BLaER1 (cell line): Measurements from ENCODE around the gene HMOX1.

Source experiments
- H3K27ac ChIP-seq: shearing (Covaris generic); formaldehyde crosslinking; 2 replicates; pipeline ENCODE4 v1.8.1; 2022
- H3K27me3 ChIP-seq: shearing (Covaris generic); formaldehyde crosslinking; 2 replicates; pipeline ENCODE4 v1.8.1; 2022
- H3K36me3 ChIP-seq: shearing (Covaris generic); formaldehyde crosslinking; 2 replicates; pipeline ENCODE4 v1.8.1; 2022
- H3K4me1 ChIP-seq: shearing (Covaris generic); formaldehyde crosslinking; 2 replicates; pipeline ENCODE4 v1.8.1; 2022
- H3K4me2 ChIP-seq: shearing (Covaris generic); formaldehyde crosslinking; 2 replicates; pipeline ENCODE4 v1.8.1; 2022
- H3K4me3 ChIP-seq: shearing (Covaris generic); formaldehyde crosslinking; 2 replicates; pipeline ENCODE4 v1.8.1; 2022
- H3K9ac ChIP-seq: shearing (Covaris generic); formaldehyde crosslinking; 2 replicates; pipeline ENCODE4 v1.8.1; 2022
- H3K9me3 ChIP-seq: shearing (Covaris generic); formaldehyde crosslinking; 2 replicates; pipeline ENCODE4 v1.8.1; 2022
- H4K20me1 ChIP-seq: shearing (Covaris generic); formaldehyde crosslinking; 2 replicates; pipeline ENCODE4 v1.8.1; 2022
- Cebpa-rat ChIP-seq: shearing (Covaris generic); IDR thresholded peaks from 2 replicates; pipeline ENCODE4 v1.8.1; 2022

Gene HMOX1

GRCh38 chr22:35380537-35381423, at the start of gene HMOX1:
TSS of gene HMOX1 (plus strand) at chr22:35381096. CDS start at chr22:35381174, 78 bp downstream.
- no peak for TF ChIP-seq Cebpa-rat
- peaks cover 41% of the 10 kb centered on the region for H3K4me1 ChIP-seq
- H3K9me3 ChIP-seq = no peaks in the 10 kb centered on the region
- peak within 1 kb of the TSS; percentile 61 for H3K4me3 ChIP-seq
- H3K36me3 ChIP-seq = no peaks in the 10 kb centered on the region
- H3K27ac ChIP-seq = no peak within 1 kb of the TSS
- H4K20me1 ChIP-seq = no peaks in the 10 kb centered on the region
- H3K4me2 ChIP-seq = peak within 1 kb of the TSS; percentile 85
- H3K27me3 ChIP-seq = peaks cover 40% of the 10 kb centered on the region
- H3K9ac ChIP-seq = peak within 1 kb of the TSS; percentile 32; the same call in 1 of the 2 replicates

- TF ChIP-seq Cebpa-rat = no peak
- H3K4me1 ChIP-seq = peaks cover 84% of the 10 kb centered on the region
- H4K20me1 ChIP-seq = no peaks in the 10 kb centered on the region
- no peaks in the 10 kb centered on the region for H3K9me3 ChIP-seq
- H3K36me3 ChIP-seq = peaks cover 58% of the 10 kb centered on the region
- no peak overlapping the region for H3K9ac ChIP-seq
- peak overlapping the region; percentile 68 for H3K27ac ChIP-seq
- H3K27me3 ChIP-seq = no peaks in the 10 kb centered on the region
- H3K4me3 ChIP-seq = no peak overlapping the region
- H3K4me2 ChIP-seq = no peak overlapping the region
Observed at GRCh38 chr22:35332278-35332677, 48.6 kb upstream of the HMOX1 start.

GRCh38 chr22:35333220-35333619, 47.7 kb upstream of the HMOX1 start:
- no peaks in the 10 kb centered on the region for H4K20me1 ChIP-seq
- H3K4me2 ChIP-seq = peak overlapping the region; percentile 92
- peak overlapping the region; percentile 34; the same call in 1 of the 2 replicates for H3K9ac ChIP-seq

GRCh38 chr22:35334004-35334403, 46.9 kb upstream of the HMOX1 start:
- H3K27ac ChIP-seq = peak overlapping the region; percentile 68

More at GRCh38 chr22:35333220-35333619, 47.7 kb upstream of the HMOX1 start:
- no peak for TF ChIP-seq Cebpa-rat
- Histone ChIP-seq H3K27ac (peak overlapping the region; percentile 68), H3K4me1 (peaks cover 93% of the 10 kb centered on the region), H3K27me3 (no peaks in the 10 kb centered on the region), H3K36me3 (peaks cover 50% of the 10 kb centered on the region), H3K4me3 (no peak overlapping the region), H3K9me3 (no peaks in the 10 kb centered on the region)

GRCh38 chr22:35335468-35335867, 45.4 kb upstream of the HMOX1 start:
- peak overlapping the region; percentile 68 for H3K27ac ChIP-seq
- H3K4me1 ChIP-seq = peaks cover 80% of the 10 kb centered on the region
- H3K36me3 ChIP-seq = peaks cover 60% of the 10 kb centered on the region
- H3K9ac ChIP-seq = peak overlapping the region; percentile 34; the same call in 1 of the 2 replicates
- TF ChIP-seq Cebpa-rat = no peak
- H3K4me2 ChIP-seq = peak overlapping the region; percentile 92
- no peaks in the 10 kb centered on the region for H3K9me3 ChIP-seq
- H3K27me3 ChIP-seq = no peaks in the 10 kb centered on the region
- H3K4me3 ChIP-seq = no peak overlapping the region
- no peaks in the 10 kb centered on the region for H4K20me1 ChIP-seq

More at GRCh38 chr22:35334004-35334403, 46.9 kb upstream of the HMOX1 start:
- Histone ChIP-seq H3K4me1 (peaks cover 95% of the 10 kb centered on the region), H3K27me3 (no peaks in the 10 kb centered on the region), H4K20me1 (no peaks in the 10 kb centered on the region), H3K9ac (peak overlapping the region; percentile 34), H3K4me2 (peak overlapping the region; percentile 92), H3K36me3 (peaks cover 50% of the 10 kb centered on the region), H3K4me3 (peak overlapping the region; percentile 40; the same call in 1 of the 2 replicates), H3K9me3 (no peaks in the 10 kb centered on the region)
- TF ChIP-seq Cebpa-rat = no peak

GRCh38 chr22:35335936-35336781, 44.7 kb upstream of the HMOX1 start:
- H3K36me3 ChIP-seq = peaks cover 62% of the 10 kb centered on the region
- peaks cover 78% of the 10 kb centered on the region for H3K4me1 ChIP-seq

GRCh38 chr22:35337932-35338331, 43.0 kb upstream of the HMOX1 start:
- H3K9ac ChIP-seq = no peak overlapping the region; the same call in 1 of the 2 replicates
- peak overlapping the region; percentile 67 for H3K4me2 ChIP-seq
- H3K27ac ChIP-seq = peak overlapping the region; percentile 45; the same call in 1 of the 2 replicates
- no peak for TF ChIP-seq Cebpa-rat
- peaks cover 69% of the 10 kb centered on the region for H3K4me1 ChIP-seq
- H4K20me1 ChIP-seq = no peaks in the 10 kb centered on the region
- peaks cover 62% of the 10 kb centered on the region for H3K36me3 ChIP-seq
- no peaks in the 10 kb centered on the region for H3K27me3 ChIP-seq
- no peak overlapping the region for H3K4me3 ChIP-seq
- H3K9me3 ChIP-seq = 0 out of 2 replicates have a peak, but pooled peaks cover 3% of the 10 kb centered on the region

More at GRCh38 chr22:35335936-35336781, 44.7 kb upstream of the HMOX1 start:
- H3K9ac ChIP-seq = peak overlapping the region; percentile 34; the same call in 1 of the 2 replicates
- no peak for TF ChIP-seq Cebpa-rat
- peak overlapping the region; percentile 68; the same call in 1 of the 2 replicates for H3K27ac ChIP-seq
- H4K20me1 ChIP-seq = no peaks in the 10 kb centered on the region
- H3K9me3 ChIP-seq = no peaks in the 10 kb centered on the region
- no peak overlapping the region for H3K4me3 ChIP-seq
- peak overlapping the region; percentile 92 for H3K4me2 ChIP-seq
- no peaks in the 10 kb centered on the region for H3K27me3 ChIP-seq

- no peaks in the 10 kb centered on the region for H3K27me3 ChIP-seq
- H3K9me3 ChIP-seq = peaks cover 9% of the 10 kb centered on the region; the same call in 1 of the 2 replicates
- peaks cover 81% of the 10 kb centered on the region for H3K36me3 ChIP-seq
- no peak for TF ChIP-seq Cebpa-rat
- H4K20me1 ChIP-seq = no peaks in the 10 kb centered on the region
- H3K27ac ChIP-seq = 0 out of 2 replicates have a peak overlapping the region, but pooled peaks have one; percentile 20
- no peak overlapping the region for H3K9ac ChIP-seq
- H3K4me1 ChIP-seq = peaks cover 49% of the 10 kb centered on the region
- H3K4me3 ChIP-seq = no peak overlapping the region
- peak overlapping the region; percentile 62 for H3K4me2 ChIP-seq
Observed at GRCh38 chr22:35341090-35341874, 39.6 kb upstream of the HMOX1 start.

GRCh38 chr22:35342390-35342789, 38.5 kb upstream of the HMOX1 start:
- H3K9ac ChIP-seq = no peak overlapping the region
- H3K27ac ChIP-seq = no peak overlapping the region
- H3K4me3 ChIP-seq = no peak overlapping the region
- H4K20me1 ChIP-seq = no peaks in the 10 kb centered on the region
- H3K9me3 ChIP-seq = peaks cover 9% of the 10 kb centered on the region; the same call in 1 of the 2 replicates
- no peak overlapping the region for H3K4me2 ChIP-seq
- peaks cover 38% of the 10 kb centered on the region for H3K4me1 ChIP-seq
- H3K36me3 ChIP-seq = peaks cover 80% of the 10 kb centered on the region
- H3K27me3 ChIP-seq = no peaks in the 10 kb centered on the region
- no peak for TF ChIP-seq Cebpa-rat
